ENCODE data around the gene ODAD3. TPM values are rescaled to one million over a fixed set of nuclear protein-coding genes. Genes with fewer than 3 reads are reported as not detected.
A peak's percentile ranks its signal among the peaks of the same experiment; 100 is the strongest.

The ODAD3 gene
- total RNA-seq, 1 donor from 2014 or later = 0.47 TPM

DNA sequence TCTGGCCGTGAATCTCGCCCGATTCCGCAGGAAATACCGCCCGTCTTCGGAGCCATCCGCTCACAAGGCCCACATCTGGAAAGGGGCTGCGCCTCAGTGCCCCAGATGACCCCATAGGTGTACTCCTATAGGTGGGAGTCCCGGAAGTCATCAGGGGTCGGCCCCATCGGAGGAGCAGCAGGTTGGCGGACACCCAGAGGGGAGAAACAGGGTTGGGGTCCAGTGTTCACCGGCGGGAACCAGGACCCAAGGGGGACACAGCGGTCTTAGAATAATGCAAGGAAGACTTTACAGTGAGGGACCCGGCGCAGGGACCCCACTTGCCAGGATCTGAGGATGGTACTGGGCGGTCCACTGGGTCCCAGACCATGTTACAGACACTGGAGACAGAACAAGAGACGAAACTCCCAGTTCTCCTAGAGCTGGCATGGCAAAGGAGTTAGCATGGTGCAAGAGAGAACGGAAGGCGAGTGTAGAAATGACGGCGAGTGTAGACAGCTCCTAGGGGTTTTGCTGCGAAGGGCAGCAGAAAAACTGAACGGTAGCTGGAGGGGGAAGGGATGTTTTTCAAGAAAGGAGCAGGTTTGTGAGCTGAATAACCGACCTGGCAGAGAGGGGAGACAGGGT lies 11.6 kb downstream of the ODAD3 start:
- peaks cover 62% of the 10 kb centered on the region for H3K27me3 ChIP-seq
- Mint-ChIP-seq H3K4me1 (peaks cover 12% of the 10 kb centered on the region), H3K9me3 (peaks cover 6% of the 10 kb centered on the region), H3K4me3 (no peak overlapping the region), H3K27ac (no peak overlapping the region), H3K27me3 (ENCODE audit: insufficient read depth, low read depth) (peaks cover 50% of the 10 kb centered on the region), H3K36me3 (no peaks in the 10 kb centered on the region)
- DNase-seq (ENCODE audit: low spot score) = no peak
- H3K79me2 ChIP-seq (ENCODE audit: low read depth) = no peaks in the 10 kb centered on the region
- H4K20me1 ChIP-seq (ENCODE audit: low read depth) = peaks cover 4% of the 10 kb centered on the region
- TF ChIP-seq CTCF (IDR thresholded peaks at IDR 0.05) = no peak
- no peak for TF ChIP-seq EZH2 (IDR thresholded peaks at IDR 0.05)
- no peak for TF ChIP-seq EZH2phosphoT487 (IDR thresholded peaks at IDR 0.05)
- H3K36me3 ChIP-seq = no peaks in the 10 kb centered on the region
- no peak overlapping the region for H3K4me2 ChIP-seq
- no peak overlapping the region for H3K27ac ChIP-seq
- H2AFZ ChIP-seq (replicated peaks) = no peak overlapping the region
- peaks cover 33% of the 10 kb centered on the region for H3F3A ChIP-seq (ENCODE audit: low read depth)
- H3K9me3 ChIP-seq (ENCODE audit: low read depth) = no peaks in the 10 kb centered on the region
- no peak overlapping the region for H3K4me3 ChIP-seq
- H3K4me1 ChIP-seq = peaks cover 8% of the 10 kb centered on the region
- H3K9ac ChIP-seq = no peak overlapping the region

DNA sequence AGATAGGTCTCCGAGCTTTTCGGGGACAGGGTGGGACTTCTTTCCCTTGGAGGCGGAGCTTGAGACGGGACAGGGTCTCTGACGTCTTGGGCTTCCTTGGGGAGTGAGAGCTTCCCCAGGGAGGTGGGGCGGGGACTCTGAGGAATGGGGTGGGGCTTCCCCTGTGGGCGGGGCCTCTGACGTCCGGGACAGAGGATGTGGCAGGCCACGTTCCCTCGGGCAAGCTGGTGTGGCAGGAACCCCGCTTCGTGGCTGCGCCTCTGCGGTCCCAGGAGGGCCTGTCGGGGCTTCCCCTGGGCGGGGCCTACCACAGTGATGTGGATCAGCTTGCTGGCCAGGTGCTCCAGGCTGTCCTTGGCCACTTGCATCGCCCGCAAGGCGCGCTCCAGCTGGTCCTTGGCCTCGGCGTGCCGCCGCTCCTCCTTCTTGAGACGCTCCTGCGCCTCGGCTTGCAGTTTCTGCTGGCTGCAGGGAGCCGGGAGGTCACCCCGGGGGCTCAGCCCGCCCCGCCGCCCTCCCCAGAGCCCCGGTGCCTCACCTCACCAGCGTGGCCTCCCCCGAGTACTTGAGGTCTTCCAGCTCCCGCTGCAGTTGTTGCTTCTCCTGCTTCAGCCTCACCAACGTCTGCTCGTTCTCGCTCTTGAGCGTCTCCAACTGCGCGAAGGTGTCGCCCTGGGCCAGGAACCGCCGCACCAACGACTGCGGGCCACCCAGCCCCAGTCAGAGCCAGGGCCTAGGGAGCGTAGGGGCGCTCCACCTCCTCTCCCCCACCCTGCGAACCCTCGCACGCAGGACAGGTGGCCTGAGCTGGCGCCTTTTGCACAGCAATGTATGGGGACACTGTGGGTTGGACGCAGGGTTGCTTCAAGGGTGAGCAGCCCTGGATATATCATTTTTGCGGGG lies 12.5 kb downstream of the ODAD3 start:
- Histone ChIP-seq H3K4me2 (peak overlapping the region; percentile 58), H3K79me2 (ENCODE audit: low read depth) (no peaks in the 10 kb centered on the region), H4K20me1 (ENCODE audit: low read depth) (peaks cover 4% of the 10 kb centered on the region), H3K4me3 (peak overlapping the region; percentile 30), H3K27me3 (peaks cover 70% of the 10 kb centered on the region), H3K36me3 (no peaks in the 10 kb centered on the region), H2AFZ (replicated peaks) (peak overlapping the region; percentile 48), H3F3A (ENCODE audit: low read depth) (peaks cover 39% of the 10 kb centered on the region), H3K9ac (no peak overlapping the region), H3K4me1 (peaks cover 8% of the 10 kb centered on the region), H3K27ac (no peak overlapping the region), H3K9me3 (ENCODE audit: low read depth) (no peaks in the 10 kb centered on the region)
- TF ChIP-seq CTCF (IDR thresholded peaks at IDR 0.05) = no peak
- peak; percentile 48 for TF ChIP-seq EZH2phosphoT487 (IDR thresholded peaks at IDR 0.05)
- Mint-ChIP-seq H3K4me1 (peaks cover 12% of the 10 kb centered on the region), H3K27ac (no peak overlapping the region), H3K36me3 (no peaks in the 10 kb centered on the region), H3K9me3 (peaks cover 6% of the 10 kb centered on the region), H3K4me3 (peak overlapping the region; percentile 27), H3K27me3 (ENCODE audit: insufficient read depth, low read depth) (peaks cover 58% of the 10 kb centered on the region)
- peak; percentile 64 for DNase-seq (ENCODE audit: low spot score)

DNA sequence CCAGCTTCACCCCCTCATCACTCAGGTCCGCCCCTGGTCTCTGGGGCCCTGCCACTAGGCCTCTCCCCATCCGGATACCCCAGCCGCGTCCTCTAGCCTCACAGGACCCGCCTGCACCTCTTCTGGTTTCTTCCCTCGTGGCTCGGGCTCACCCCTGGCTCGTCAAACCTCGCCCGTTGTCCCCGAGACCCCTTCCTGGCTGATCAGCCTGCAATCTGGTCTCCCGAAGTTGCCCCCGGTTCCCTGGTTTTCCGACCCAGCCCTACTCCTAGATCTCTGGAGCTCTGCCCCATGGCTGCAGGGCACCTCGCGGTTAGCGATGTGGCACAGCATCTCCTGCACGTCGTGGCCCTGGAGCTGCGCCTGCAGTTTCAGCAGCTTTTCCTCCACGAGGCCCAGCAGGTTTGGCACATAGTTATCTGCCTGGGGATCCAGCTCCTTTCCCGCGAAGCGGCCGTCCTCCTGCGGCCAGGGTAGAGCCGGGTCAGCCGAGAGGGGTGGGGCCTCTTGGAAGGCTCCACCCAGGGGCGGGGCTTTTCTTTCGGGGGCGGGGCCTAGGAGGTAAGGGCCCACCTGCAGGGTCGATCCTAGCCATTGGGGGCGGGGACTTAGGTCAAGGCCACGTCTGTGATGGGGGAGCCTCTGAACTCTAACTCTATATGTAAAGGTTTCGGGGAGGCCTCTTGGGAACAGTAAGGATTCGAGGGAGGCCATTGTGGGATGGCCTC lies 13.4 kb downstream of the ODAD3 start:
- TF ChIP-seq CTCF (IDR thresholded peaks at IDR 0.05) (no peak), EZH2phosphoT487 (IDR thresholded peaks at IDR 0.05) (peak; percentile 22), EZH2 (IDR thresholded peaks at IDR 0.05) (peak; percentile 12)
- DNase-seq (ENCODE audit: low spot score) = peak; percentile 61
- H3K4me3 Mint-ChIP-seq = peak overlapping the region; percentile 71
- Histone ChIP-seq H3K9me3 (ENCODE audit: low read depth) (no peaks in the 10 kb centered on the region), H3K4me3 (peak overlapping the region; percentile 38), H3K27me3 (peaks cover 76% of the 10 kb centered on the region), H3K27ac (no peak overlapping the region), H3K4me2 (peak overlapping the region; percentile 80), H3F3A (ENCODE audit: low read depth) (peaks cover 39% of the 10 kb centered on the region), H3K36me3 (no peaks in the 10 kb centered on the region), H4K20me1 (ENCODE audit: low read depth) (peaks cover 4% of the 10 kb centered on the region), H3K79me2 (ENCODE audit: low read depth) (no peaks in the 10 kb centered on the region), H3K4me1 (peaks cover 8% of the 10 kb centered on the region), H2AFZ (replicated peaks) (peak overlapping the region; percentile 77), H3K9ac (no peak overlapping the region)
- H3K4me1 Mint-ChIP-seq = peaks cover 12% of the 10 kb centered on the region
- peaks cover 7% of the 10 kb centered on the region for H3K9me3 Mint-ChIP-seq
- H3K27ac Mint-ChIP-seq = no peak overlapping the region
- H3K27me3 Mint-ChIP-seq (ENCODE audit: insufficient read depth, low read depth) = peaks cover 67% of the 10 kb centered on the region
- H3K36me3 Mint-ChIP-seq = no peaks in the 10 kb centered on the region

Data from neural progenitor cell (in vitro differentiated cells).